T-helper 1 cell (primary cell): Measurements from ENCODE around the gene RAB11FIP4.

Source experiments
- DNase-seq, 5 donors: peaks; one replicate each; pipeline ENCODE4 v3.0.0-alpha.2; 2012 to 2020

The RAB11FIP4 gene

DNA sequence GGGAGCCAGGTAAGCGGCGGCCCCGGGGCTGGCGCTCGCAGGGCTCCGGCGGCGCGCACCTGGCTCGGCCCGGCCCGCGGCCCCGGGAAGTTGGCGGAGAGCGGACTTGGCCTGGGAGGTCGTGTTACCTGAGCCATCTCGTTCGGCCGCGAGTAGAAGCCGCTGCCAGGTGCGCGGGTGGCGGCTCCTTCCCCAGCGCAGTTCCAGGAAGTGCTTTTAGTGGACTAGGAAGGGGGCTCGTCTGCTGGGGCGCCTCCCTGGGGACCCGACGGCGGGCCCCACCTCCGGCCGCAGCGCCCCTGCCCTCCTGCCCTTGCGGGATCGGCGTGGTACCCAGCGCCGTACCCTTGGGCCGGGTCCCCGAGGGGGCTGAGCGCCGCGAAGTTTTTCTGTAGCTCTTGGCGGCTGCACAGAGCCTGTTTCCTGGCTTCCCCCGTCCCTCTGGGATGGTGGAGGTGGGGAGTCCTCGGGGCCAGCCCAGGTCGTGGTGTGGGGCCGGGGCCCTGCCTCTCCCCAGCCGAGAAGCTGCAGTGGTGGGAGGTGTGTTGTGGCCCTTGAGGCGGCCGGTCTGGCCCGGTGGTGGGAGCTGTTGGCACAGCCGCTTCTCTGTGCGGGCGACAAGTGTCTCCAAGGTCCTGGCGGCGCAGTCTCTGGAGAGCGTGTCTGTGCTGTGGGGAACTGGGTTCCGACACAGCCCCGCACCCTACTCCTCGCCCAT, 96.9 kb downstream of the RAB11FIP4 start:
- peak in 1 of 5 donors; percentile 28 for DNase-seq

GRCh38 chr17:31488982-31489294, 97.5 kb downstream of the RAB11FIP4 start:
- no peak for DNase-seq

GRCh38 chr17:31489295-31490018, 98.0 kb downstream of the RAB11FIP4 start:
- DNase-seq = no peak

DNA sequence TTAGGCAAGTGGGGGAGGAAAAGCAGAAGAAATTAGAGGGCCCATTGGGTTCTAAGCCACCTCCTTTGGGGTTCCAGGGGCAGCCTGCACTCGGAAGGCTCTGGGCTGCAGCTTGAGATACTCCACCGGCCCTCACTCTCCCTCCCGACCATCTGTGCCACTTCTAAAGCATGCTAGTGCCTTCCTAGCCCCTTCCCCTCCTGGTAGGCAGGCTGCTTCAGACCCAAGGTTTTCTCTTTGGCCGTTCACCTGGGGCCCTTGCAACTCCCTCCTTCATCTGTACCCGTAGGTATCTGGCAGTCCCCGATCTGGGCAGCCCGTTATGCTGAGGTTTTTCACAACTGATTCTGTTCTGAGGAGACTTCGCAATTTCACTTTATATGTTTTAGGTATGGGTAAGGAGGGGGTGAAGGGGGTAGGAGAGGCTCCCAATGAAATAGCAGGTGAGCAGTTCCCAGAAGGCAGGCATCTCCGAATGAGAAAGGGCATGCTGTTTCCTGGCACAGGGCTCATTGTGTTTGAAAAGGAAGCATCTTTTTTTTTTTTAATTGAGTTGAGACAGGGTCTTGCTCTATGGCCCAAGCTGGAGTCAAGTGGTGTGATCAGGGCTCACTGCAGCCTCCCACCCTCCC, 98.7 kb downstream of the RAB11FIP4 start:
- no peak for DNase-seq

DNA sequence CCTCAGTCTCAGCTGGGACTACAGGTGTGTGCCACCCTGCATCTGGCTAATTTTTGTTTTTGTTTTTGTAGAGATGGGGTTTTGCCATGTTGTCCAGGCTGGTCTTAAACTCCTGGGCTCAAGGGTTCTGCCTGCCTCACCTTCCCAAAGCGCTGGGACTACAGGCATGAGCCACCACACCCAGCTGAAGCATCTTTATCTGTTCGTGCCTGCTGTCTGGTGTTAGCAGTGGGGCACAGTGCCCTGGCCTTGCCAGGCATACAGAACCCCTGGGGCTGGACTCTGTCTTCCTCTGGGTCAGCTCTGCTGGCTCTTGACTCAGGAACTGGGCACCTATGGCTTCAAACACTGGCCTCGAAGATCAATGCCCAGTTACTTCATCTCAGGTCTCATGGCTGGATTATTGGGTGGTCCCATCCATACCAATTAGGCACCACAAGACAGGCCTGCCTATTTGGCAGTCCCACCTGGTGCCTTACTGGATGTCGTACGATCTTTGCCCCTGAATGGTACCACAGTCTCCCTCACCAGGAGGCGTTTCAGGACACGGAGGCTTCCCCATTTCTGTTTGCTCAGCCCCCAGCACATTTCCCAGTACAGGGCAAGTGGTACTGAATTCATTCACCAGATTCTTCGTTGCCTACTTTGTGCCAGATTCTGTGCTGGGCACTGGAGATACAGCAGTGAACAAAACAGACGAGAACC, 99.3 kb downstream of the RAB11FIP4 start:
- DNase-seq = no peak

GRCh38 chr17:31491376-31492131, 100.1 kb downstream of the RAB11FIP4 start:
- no peak for DNase-seq

- DNase-seq = no peak
Measured at GRCh38 chr17:31492206-31492605, 100.7 kb downstream of the RAB11FIP4 start.

DNA sequence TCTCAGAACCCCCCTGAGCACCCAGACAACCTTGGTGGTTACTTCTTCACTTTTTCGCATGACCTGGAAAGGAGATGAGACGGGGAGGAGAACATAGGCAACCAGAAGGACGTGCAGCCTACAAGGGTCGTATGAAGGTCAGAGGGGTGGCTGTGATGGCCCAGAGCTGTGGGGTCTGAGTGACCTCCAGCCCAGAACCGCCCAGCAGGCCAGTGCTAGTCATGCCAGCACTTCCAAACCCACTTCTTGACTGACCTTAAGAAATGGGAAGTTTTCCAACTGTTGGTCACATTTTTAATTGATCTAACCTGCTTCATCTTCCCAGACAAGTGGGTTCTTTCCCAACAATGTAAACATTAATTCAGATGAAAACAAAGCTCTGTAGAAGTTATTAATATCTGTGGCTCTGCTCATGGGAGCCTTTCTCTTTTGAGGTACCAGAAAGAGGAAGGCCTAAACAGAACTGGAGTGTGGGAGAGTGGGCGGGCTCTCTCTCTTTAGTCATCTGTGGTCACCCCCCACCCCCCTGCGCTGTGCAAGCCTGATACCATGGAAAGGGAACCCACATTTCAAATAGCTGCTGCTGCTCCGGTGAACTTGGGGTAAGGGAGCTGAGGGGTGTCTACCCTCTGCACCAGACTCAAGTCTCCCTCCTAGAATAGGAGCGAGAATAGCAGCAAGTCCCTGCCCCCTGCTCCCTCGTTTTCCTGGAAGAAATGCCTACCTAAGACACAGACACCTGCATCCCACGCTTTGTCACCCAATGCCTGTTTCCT, 101.6 kb downstream of the RAB11FIP4 start:
- peak in 2 of 5 donors; percentile 48 for DNase-seq

DNA sequence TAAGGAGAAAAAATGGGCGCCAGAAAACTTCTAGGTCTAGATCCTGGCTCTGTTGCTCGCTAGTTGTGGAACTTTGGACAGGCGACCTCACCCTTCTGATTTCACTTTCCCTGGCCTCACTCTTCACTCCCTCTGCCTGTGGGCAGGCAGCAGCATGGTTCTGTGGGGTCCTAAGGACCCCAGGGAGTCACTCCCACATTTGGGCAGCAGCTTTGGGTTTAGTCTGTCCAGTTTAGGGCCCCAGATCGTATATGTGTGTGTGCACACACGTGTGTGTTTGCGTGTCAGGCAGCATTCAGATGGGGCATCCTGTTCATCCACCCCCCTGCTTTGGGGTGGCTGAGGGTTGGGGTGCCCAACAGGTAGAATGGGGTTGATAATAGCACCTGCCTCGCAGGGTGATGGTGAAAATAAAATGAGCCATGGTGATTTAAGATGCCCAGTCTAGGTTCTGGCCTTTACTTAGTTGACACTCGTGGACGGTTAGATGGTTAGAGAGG, 102.2 kb downstream of the RAB11FIP4 start:
- DNase-seq = peak in 1 of 5 donors; percentile 23

DNA sequence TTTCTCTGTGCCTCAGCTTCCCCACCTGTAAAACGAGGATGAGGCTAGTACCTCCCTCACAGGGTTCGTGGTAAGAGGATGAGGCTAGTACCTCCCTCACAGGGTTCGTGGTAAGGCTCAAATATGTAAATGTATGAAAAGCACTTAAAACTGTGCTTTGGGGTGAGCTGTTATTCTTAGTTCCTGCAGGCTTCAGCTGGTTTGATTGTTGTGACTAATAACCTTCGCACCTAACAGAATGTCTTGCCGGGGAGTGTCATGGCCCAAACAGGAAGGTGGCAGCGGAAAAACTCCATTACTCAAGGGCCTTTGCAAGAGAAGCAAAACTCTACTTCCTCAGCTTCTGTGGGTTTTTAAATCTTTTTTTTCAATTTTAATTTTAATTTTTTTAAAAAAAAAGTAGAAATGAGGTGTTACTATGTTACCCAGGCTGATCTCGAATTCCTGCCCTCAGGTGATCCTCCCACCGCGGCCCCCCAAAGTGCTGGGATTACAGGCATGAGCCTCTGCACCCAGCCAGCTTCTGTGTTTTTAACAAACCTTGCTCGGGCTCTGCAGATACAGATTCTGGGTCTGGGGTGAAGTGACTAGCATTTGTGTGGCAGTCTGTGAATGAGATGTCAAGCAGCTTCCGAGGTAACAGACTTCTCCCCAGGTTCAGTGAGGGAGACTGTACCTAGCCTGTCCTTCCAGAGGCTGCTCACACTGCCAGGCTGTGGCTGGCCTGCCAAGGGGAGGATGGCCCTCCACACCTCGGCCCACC, 103.0 kb downstream of the RAB11FIP4 start:
- peak in 3 of 5 donors; percentile 52 to 90 (median 56) for DNase-seq

GRCh38 chr17:31495022-31495885, 103.8 kb downstream of the RAB11FIP4 start:
- no peak for DNase-seq

DNA sequence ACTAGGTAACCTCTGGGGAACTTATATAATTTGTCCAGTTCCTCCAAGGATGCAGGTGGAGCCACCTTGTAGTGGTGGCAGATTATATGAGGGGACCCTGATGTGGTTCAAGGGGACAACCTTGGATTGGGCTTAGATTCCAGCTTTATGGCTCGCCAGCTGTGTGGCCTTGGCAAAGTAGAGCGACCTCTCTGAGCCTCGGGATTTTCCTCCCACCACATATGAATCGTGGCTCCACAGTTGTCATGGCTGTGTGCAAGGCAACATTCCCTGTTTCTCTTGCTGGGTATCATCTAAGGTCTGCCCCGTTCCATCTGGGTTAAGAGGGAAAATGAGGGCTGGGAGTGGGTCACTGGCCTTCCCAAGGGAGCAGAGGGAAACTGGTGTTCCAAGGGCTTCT, 104.6 kb downstream of the RAB11FIP4 start:
- no peak for DNase-seq

GRCh38 chr17:31496601-31497000, 105.1 kb downstream of the RAB11FIP4 start:
- DNase-seq = no peak

GRCh38 chr17:31497431-31497830, 106.0 kb downstream of the RAB11FIP4 start:
- no peak for DNase-seq

GRCh38 chr17:31497994-31498826, 106.7 kb downstream of the RAB11FIP4 start:
- no peak for DNase-seq

GRCh38 chr17:31499771-31500554, 108.5 kb downstream of the RAB11FIP4 start:
- DNase-seq = no peak

GRCh38 chr17:31506517-31506916, 115.0 kb downstream of the RAB11FIP4 start:
- DNase-seq = no peak
